GM21526 (cell line): Measurements from ENCODE around the gene DMD.
"Not testable (repeated sequence)": the region's sequence is repeated elsewhere in the genome, so short reads cannot be mapped to it uniquely, and the experiment has no call there.

Source experiments
- ATAC-seq: cut with Tn5 transposase; IDR thresholded peaks from one replicate; pipeline ENCODE4 v1.9.1; 2021; ENCODE audit warnings: moderate library complexity; ENCODE audit not compliant: unreplicated experiment, low FRiP score

The DMD gene

DNA sequence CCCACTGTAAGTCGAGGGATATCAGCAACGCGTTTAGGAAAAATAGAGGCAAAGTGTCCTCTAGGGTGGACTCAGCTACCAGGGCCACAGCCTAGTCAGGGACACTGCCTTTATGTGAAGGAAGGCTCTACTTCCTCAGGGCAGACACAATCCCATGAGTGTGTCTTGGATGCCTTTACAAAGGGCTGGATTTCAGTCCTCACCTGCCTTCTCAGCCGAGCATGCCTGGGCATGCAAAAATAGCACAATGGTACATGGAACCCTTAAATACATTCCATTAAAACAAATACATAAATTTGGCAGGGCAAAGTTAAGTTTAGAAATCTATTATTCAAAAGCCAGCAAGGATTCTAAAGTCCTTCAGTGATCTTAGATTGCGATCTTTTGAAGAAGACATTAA, 51.1 kb downstream of the DMD start:
- ATAC-seq, result no peak

DNA sequence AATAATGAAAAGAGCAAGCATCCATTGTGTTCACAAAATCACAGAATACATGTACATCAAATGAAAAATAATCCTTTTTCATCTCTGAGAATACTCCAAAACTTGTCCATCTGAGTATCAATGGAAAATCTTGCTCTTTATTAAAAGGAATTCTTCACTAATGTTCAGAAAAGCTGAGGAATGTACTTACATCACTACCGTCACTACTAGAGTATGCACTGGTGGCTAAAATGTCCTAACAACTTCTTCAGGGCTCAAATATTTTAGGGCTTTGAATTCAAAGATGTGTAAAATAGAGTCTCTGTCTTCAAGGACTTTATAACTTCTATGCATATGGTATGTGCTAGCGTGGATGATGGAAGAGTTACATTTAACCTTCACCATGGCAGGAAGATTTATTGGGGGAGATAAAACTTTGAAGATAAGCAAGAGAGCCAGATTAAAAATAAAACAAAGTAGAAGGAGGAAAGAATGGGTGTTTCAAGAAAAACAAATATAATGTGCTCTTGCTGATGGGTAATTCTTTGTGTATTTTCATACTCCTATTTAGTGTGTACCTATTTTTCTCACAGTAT, 55.1 kb downstream of the DMD start:
- ATAC-seq, result no peak

- ATAC-seq, result no peak
Observed at GRCh38 chrX:33149580-33149979, 61.8 kb downstream of the DMD start.

GRCh38 chrX:33149085-33149484, 62.3 kb downstream of the DMD start:
- no peak for ATAC-seq

- no peak for ATAC-seq
Observed at GRCh38 chrX:33142331-33142730, 69.0 kb downstream of the DMD start.

DNA sequence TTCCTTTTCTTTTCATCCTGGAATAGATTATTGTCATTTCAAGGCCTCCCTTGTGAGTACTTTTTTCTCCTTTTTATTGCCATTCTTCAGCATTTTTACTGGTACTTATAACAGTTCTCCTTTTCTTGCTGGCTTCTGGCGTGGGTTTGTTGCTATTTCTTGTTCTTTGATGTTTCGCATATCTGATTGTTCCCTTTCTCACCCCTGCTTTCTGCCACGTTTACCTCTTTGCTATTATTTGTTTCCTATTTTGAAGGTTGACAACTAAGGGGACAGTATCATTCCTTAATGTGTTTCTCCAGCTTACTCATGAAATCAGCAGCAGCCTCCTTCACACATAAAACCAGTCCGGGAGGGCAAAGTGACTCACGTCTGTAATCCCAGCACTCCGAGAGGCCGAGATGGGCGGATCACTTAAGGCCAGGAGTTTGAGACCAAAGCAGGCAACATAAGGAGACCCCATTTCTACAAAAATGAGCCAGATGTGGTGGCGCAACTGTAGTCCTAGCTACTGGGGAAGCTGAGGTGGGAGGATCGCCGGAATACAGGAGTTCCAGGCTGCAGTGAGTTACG, 72.6 kb downstream of the DMD start:
- ATAC-seq, result no peak

DNA sequence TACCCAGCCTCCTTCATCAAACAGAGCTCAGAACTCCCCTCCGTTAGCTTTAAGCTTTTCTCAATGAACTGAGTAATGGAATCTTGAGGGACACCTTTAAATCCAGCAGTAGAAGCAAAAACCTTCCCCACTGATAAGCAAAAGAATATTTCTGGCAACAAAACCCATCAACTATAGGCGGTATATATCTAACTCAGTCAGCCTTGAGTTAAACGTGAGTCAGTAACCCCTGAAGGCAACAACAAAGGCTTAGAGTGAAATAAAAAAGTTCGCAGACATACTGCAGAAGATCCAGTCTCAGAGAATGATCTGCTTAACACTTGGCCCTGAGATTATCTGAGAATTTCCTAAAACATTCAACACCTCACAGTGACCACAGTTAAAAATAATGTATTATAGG, 77.2 kb downstream of the DMD start:
- ATAC-seq, result no peak

GRCh38 chrX:33133320-33133719, 78.0 kb downstream of the DMD start:
- no peak for ATAC-seq

DNA sequence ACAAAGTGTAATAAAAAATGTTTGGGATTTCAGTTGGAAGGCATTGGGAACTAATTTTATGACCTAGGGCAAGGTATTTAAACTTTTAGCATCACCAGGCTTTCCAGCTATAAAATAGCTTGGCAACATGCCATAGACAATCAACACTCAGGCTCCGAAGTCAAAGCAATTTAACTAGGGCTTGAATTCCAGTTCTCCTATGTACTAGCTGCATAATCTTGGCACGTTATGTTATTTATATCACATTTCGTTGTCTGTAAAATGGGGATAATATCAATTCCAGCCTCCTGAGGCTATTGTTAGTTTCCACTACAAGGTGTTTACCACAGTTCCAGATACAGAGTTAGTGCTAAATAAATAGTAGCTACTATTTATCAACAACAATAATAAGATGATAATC, 78.8 kb downstream of the DMD start:
- ATAC-seq, result no peak

GRCh38 chrX:33129607-33130006, 81.7 kb downstream of the DMD start:
- no peak for ATAC-seq

DNA sequence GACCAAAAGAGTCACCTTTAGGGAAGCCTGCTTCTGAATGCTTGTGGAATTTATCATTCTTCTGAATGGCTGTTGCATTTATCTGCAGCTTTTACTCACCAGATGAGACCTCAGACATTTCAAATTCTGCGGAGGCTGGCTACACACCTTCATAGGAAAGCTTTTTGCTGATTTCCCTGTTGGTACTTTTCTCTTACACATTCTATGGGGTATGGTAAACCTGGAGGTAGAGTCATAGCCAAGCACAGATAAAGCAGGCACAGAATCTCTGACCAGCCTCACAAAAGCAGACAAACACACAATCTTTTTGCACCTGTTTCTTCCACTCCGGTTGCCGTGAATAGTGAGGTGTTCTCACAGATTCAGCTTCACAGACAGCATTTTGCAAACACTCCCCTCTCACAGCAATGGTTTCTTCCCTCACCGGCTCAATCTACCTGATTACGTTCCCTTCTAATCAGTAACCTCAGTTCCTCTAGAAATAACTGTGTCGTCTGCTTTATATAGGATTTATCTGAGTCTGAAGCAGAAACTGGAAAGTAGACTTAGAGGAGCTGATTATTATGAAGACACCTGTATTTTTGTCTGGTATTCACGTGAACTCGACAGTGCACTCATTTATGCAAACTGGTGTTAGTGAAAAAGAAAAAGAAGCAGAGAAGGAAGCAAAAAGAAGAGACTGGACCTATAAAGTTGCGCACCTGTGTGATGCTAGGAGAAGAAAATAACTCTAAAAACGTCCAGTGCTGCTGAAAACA, 83.1 kb downstream of the DMD start:
- no peak for ATAC-seq

DNA sequence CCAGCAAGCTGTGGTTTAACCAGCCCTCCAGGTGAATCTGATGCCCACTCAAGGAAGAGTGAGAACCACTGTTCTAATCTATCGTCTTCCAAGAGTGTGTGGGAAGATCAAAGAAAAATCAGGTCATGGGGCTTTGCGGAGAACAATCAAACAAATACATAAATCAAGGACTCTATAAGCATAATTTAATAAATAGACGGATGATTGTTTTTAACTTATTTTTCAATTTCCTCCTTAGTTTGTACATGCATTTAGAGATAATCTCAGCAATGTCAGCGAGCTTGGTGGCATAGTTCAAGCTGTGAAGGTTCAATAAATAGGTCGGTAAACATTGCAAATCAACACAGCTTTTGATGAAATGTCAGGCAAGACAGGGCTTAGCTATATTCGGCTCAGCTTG, 84.9 kb downstream of the DMD start:
- ATAC-seq, result no peak

DNA sequence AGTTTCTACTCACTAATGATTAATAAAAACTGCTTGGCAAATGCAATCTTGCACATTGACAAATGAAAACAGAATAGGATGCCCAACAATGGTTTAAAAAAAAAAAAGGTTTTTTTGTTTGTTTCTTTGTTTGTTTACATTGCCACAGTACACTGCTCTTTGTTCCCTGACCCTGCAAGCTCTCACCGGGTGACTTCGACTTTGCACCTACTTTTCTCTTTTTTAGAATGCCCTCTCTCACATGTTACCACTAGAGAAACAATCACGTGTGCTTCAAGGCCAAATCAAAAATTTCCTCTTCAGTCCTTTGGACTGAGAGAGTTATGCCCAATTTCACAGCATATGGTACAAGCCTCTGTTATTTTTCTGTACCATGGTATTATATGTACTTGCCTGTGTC, 101.5 kb downstream of the DMD start:
- ATAC-seq, result no peak

DNA sequence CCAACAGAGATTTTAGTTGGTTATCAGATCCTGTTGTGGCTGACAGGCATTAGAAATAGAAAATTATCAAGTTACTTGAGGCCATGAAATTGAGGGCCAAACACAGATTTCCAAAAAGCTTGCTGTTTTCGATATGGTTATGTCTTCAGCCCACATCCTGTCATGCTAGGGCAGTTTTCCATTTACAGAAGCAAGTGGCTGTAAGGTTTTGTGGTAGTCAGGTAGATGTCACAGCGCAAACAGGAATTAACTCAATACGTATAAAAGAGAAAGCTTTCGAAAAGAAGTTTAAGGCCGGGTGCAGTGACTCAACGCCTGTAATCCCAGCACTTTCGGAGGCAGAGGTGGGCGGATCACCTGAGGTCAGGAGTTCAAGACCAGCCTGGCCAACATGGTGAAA, 104.6 kb downstream of the DMD start:
- ATAC-seq, result no peak

DNA sequence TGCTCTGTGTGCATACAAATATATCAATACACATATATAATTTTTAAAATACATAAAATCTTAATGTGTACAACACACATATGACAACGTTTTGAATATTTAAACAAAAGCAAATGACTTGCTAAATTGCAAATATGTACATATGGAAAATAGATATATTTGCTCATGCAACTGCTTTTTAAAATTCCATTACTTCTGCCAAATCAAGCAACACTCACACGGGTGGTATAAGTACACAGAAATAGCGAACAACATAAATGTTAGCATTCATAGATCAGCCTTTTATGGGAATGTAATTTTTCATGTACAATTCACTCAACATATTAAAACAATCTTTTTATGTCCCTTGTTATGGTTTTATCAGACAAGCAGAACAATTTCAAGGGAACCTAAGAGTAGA, 116.3 kb downstream of the DMD start:
- ATAC-seq, result no peak

DNA sequence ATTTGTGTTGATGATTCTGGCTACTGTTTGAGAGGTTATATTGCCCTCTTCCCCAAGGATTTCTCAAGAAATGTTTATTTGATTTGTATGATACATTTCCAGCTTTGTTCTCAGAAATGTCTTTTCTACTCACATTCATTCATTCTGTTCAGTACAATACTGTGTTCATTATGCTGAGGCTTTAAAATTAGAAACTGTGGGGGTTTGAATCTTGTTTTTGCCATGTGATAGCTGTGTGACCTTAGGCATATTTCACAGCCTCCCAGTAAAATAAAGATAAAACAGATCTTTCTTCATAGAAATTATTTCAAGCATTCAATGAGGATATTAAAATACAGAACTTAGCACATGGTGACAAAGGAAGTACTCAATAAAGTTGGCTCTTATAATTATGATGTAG, 123.9 kb downstream of the DMD start:
- no peak for ATAC-seq

DNA sequence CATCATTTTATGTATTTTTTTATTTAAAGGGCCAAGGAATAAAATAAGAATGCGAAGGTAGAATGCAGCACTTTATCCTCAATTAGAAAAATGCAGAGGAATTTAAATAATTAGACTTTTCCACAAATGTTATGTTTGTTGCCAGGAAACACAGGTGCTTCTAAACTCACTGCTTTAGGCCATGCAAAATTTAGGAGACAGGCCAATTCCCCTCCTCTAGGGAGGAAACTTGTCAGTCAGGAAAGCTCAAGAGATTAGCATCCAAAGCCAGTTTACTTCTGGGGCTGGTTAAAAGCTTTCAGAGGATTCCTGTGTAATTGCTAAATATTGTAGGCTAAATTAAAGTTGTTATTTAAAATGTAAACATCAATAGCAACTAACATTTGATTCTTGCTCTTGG, 124.5 kb downstream of the DMD start:
- ATAC-seq, result no peak

GRCh38 chrX:33082371-33082770, 129.0 kb downstream of the DMD start:
- no peak for ATAC-seq

GRCh38 chrX:33078273-33078672, 133.1 kb downstream of the DMD start:
- ATAC-seq, result no peak

DNA sequence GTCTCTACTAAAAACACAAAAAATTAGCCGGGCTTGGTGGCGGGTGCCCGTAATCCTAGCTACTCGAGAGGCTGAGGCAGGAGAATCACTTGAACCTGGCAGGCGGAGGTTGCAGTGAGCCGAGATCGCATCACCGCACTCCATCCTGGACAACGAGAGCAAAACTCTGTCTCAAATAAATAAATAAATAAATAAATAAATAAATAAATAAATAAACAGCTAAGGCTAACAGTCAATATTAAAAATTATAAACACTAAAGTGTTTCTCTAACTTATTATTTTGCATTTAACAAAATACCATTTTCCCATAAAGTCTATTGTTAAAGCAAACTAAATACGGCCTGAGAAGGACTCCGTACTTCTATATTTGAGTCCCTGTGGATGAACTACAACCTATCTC, 137.7 kb downstream of the DMD start:
- not testable (repeated sequence) for ATAC-seq

DNA sequence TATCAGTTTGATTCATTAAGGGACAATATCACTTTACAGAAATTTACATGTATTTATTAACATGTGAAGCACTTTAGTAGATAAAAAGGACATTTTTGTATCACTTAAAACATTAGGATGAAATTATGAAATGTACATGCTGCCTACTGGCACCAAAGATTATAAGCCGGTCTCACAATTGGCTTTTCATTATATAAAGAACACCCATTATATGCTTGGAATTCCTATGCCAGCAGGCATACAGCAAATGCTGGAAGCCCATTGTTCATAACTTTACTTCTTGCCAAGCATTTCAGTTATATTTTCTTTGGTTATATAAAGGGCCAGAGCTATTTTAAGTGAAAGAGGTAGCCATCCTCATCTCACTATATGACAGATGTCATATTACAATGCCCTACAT, 145.9 kb downstream of the DMD start:
- no peak for ATAC-seq

- ATAC-seq, result no peak
Observed at GRCh38 chrX:33062041-33062440, 149.3 kb downstream of the DMD start.
